SK-N-SH (cell line): Measurements from ENCODE around the gene ZNF511. TPM values are rescaled to one million over a fixed set of nuclear protein-coding genes. Genes with fewer than 3 reads are reported as not detected.

Experiments used
- CTCF ChIA-PET: fragments of 300-600, 350-600 bp; formaldehyde crosslinking; extraction: SDS; loops from one replicate; lab custom pipeline; 2021; lab: Yijun Ruan, JAX
- POLR2A ChIA-PET: fragments of 350-600 bp; sonication (Branson Sonifier 250); formaldehyde crosslinking; extraction: SDS; loops from one replicate; lab custom pipeline; 2020; ENCODE audit warnings: antibody characterized with exemption, inconsistent platforms; lab: Yijun Ruan, JAX
- DNase-seq: peaks from one replicate; pipeline ENCODE4 v3.0.0; 2012
- H2AFZ ChIP-seq: fragments of 200-600 bp; sonication (generic); 2 replicates; pipeline ENCODE4 v1.8.1; 2016; ENCODE audit warnings: antibody characterized with exemption, mild to moderate bottlenecking, low read depth
- H3F3A ChIP-seq: fragments of 200-600 bp; sonication (generic); replicated peaks from 2 replicates; pipeline ENCODE3; 2016; ENCODE audit warnings: antibody characterized with exemption, mild to moderate bottlenecking; ENCODE audit not compliant: insufficient read depth
- H3K27ac ChIP-seq, 2 experiments: fragments of 200-500 bp in 1 of 2; fragments of 200-600 bp in 1 of 2; sonication (Bioruptor generic) in 1 of 2; sonication (generic), shearing (Covaris generic) in 1 of 2; 2 replicates each; pipeline versions ENCODE4 v1.5.1 to v1.6.1; 2014 to 2016; ENCODE audit warnings: low read depth in 2 of 2, inconsistent platforms in 1 of 2, low read length in 1 of 2, mild to moderate bottlenecking in 1 of 2, mixed read lengths in 1 of 2
- H3K27me3 ChIP-seq: fragments of 200-600 bp; sonication (generic), shearing (Covaris generic); 2 replicates; pipeline ENCODE4 v1.6.1; 2016; ENCODE audit warnings: mixed run types; ENCODE audit not compliant: insufficient read depth
- H3K36me3 ChIP-seq, 2 experiments: fragments of 200-500 bp in 1 of 2; fragments of 200-600 bp in 1 of 2; sonication (Bioruptor generic) in 1 of 2; sonication (generic) in 1 of 2; replicated peaks in 1 of 2; 2 replicates each; pipeline versions ENCODE3 to v1.5.1; 2014 to 2016; ENCODE audit warnings: low read length in 1 of 2, mild to moderate bottlenecking in 1 of 2; ENCODE audit not compliant: insufficient read depth in 2 of 2, control insufficient read depth in 1 of 2
- H3K4me1 ChIP-seq, 2 experiments: fragments of 200-500 bp in 1 of 2; fragments of 200-600 bp in 1 of 2; sonication (Bioruptor generic) in 1 of 2; sonication (generic), shearing (Covaris generic) in 1 of 2; 2 replicates each; pipeline versions ENCODE4 v1.5.1 to v1.6.1; 2014 to 2016; ENCODE audit warnings: low read depth in 1 of 2, low read length in 1 of 2, mixed run types in 1 of 2; ENCODE audit not compliant: insufficient read depth in 2 of 2, control insufficient read depth in 1 of 2
- H3K4me2 ChIP-seq: fragments of 200-600 bp; sonication (generic), shearing (Covaris generic); 2 replicates; pipeline ENCODE4 v1.6.1; 2017; ENCODE audit warnings: mixed run types
- H3K4me3 ChIP-seq, 2 experiments: fragments of 200-500 bp in 1 of 2; fragments of 200-600 bp in 1 of 2; sonication (Bioruptor generic) in 1 of 2; sonication (generic), shearing (Covaris generic) in 1 of 2; 2 replicates each; pipeline versions ENCODE4 v1.5.1 to v1.8.1; 2014 to 2016; ENCODE audit warnings: low read depth in 2 of 2, inconsistent platforms in 1 of 2, low read length in 1 of 2, mild to moderate bottlenecking in 1 of 2, mixed read lengths in 1 of 2, moderate library complexity in 1 of 2
- H3K79me2 ChIP-seq: fragments of 200-600 bp; sonication (generic); 2 replicates; pipeline ENCODE4 v1.8.1; 2017; ENCODE audit warnings: mild to moderate bottlenecking; ENCODE audit not compliant: insufficient read depth
- H3K9ac ChIP-seq: fragments of 200-600 bp; sonication (generic); 2 replicates; pipeline ENCODE4 v1.6.1; 2017; ENCODE audit warnings: mixed run types
- H3K9me2 ChIP-seq: fragments of 200-600 bp; sonication (generic); 2 replicates; pipeline ENCODE4 v1.6.1; 2017; ENCODE audit warnings: mixed run types
- H3K9me3 ChIP-seq: fragments of 200-600 bp; sonication (generic); 2 replicates; pipeline ENCODE4 v1.6.1; 2017; ENCODE audit warnings: mixed run types, mild to moderate bottlenecking, moderate library complexity
- H4K20me1 ChIP-seq: fragments of 200-600 bp; sonication (generic); 2 replicates; pipeline ENCODE4 v1.6.1; 2017; ENCODE audit warnings: mild to moderate bottlenecking, mixed run types; ENCODE audit not compliant: insufficient read depth
- ELF1 ChIP-seq: IDR thresholded peaks from 2 replicates; pipeline ENCODE4 v1.4.0; 2012
- EZH2phosphoT487 ChIP-seq: fragments of 200-600 bp; sonication (generic); IDR thresholded peaks from 2 replicates; pipeline ENCODE4 v1.6.1; 2017; ENCODE audit warnings: low read depth, mixed run types, mild to moderate bottlenecking, antibody characterized with exemption, moderate library complexity, borderline replicate concordance
- GABPA ChIP-seq: IDR thresholded peaks from 2 replicates; pipeline ENCODE4 v1.4.0; 2012; ENCODE audit warnings: low read depth, mild to moderate bottlenecking
- GATA2 ChIP-seq: sonication (generic); formaldehyde crosslinking; IDR thresholded peaks from 2 replicates; pipeline ENCODE4 v1.5.0; 2020; ENCODE audit warnings: mild to moderate bottlenecking, missing genetic modification reagents
- JUND ChIP-seq: IDR thresholded peaks from 2 replicates; pipeline ENCODE4 v1.4.0; 2012
- MXI1 ChIP-seq: IDR thresholded peaks from 2 replicates; pipeline ENCODE4 v1.6.1; 2012; ENCODE audit warnings: mild to moderate bottlenecking, low read depth, low read length, improper control_type of control experiment
- NFIC ChIP-seq: IDR thresholded peaks from 2 replicates; pipeline ENCODE4 v1.4.0; 2012; ENCODE audit warnings: borderline replicate concordance
- NRF1 ChIP-seq: IDR thresholded peaks from 2 replicates; pipeline ENCODE4 v1.6.1; 2012; ENCODE audit warnings: low read depth, mild to moderate bottlenecking, low read length
- PBX3 ChIP-seq: IDR thresholded peaks from 2 replicates; pipeline ENCODE4; 2012
- POLR2AphosphoS5 ChIP-seq: IDR thresholded peaks from 2 replicates; pipeline ENCODE4 v1.6.1; 2012; ENCODE audit warnings: low read depth, low read length
- RAD21 ChIP-seq: IDR thresholded peaks from 2 replicates; pipeline ENCODE4 v1.6.1; 2012; ENCODE audit warnings: mild to moderate bottlenecking, low read length
- RFX5 ChIP-seq: IDR thresholded peaks from 2 replicates; pipeline ENCODE4 v1.6.1; 2012; ENCODE audit warnings: mild to moderate bottlenecking, improper control_type of control experiment, low read length
- RXRA ChIP-seq: IDR thresholded peaks from 2 replicates; pipeline ENCODE4 v1.4.0; 2012; ENCODE audit warnings: low read depth, mild to moderate bottlenecking, borderline replicate concordance
- SIN3A ChIP-seq: IDR thresholded peaks from 2 replicates; pipeline ENCODE4 v1.6.1; 2012; ENCODE audit warnings: low read depth, mild to moderate bottlenecking, low read length, moderate library complexity, borderline replicate concordance
- TEAD4 ChIP-seq: IDR thresholded peaks from 2 replicates; pipeline ENCODE4 v1.4.0; 2012; ENCODE audit warnings: mild to moderate bottlenecking, borderline replicate concordance; ENCODE audit not compliant: insufficient read depth
- YY1 ChIP-seq: IDR thresholded peaks from 2 replicates; pipeline ENCODE4 v1.4.0; 2012; ENCODE audit warnings: low read depth, mild to moderate bottlenecking
- WGBS: methylation state at CpG from one replicate; pipeline ENCODE4 v1.1.6; 2017; ENCODE audit warnings: low lambda C conversion rate; 5-methylcytosine and 5-hydroxymethylcytosine counted together
- polyA plus RNA-seq, 3 experiments: library from polyadenylated mRNA; depleted of rRNA; stranded (reverse); fragments of >200 nt; gene quantifications; 2 replicates each; pipeline ENCODE4 v1.2.3, GENCODE V29; 2012

ZNF511 gene
- polyA plus RNA-seq, 1 of the 3 experiments (the other 2 are of a cell fraction): 62.3 TPM

GRCh38 chr10:133355991-133356390 is 47.3 kb downstream of the ZNF511 start:
- no peak for DNase-seq
- 100% methylated on average over 1 of the region's 3 CpGs for WGBS
- peaks cover 0 to 36% of the 10 kb centered on the region in 2 experiments; a peak in 1 of 4 replicates for H3K4me1 ChIP-seq
- TF ChIP-seq NFIC (no peak), TEAD4 (no peak)
- no peak overlapping the region for H2AFZ ChIP-seq
- H4K20me1 ChIP-seq: no peaks in the 10 kb centered on the region
- H3K79me2 ChIP-seq: no peaks in the 10 kb centered on the region
- ChIA-PET CTCF (interaction anchor here (0.9 to 9.1 kb wide), 2 partner anchors 9 to 27 kb away, joined by 4 to 73 read pairs; partner anchors contain the start of gene PRAP1), POLR2A (no interaction called here)
- H3K36me3 ChIP-seq: peaks cover 0 to 3% of the 10 kb centered on the region in 2 experiments
- no peak overlapping the region for H3K9ac ChIP-seq
- H3K9me3 ChIP-seq: no peaks in the 10 kb centered on the region
- no peak overlapping the region for H3K27ac ChIP-seq
- H3K27me3 ChIP-seq: no peaks in the 10 kb centered on the region
- H3K9me2 ChIP-seq: no peaks in the 10 kb centered on the region
- no peak overlapping the region for H3K4me3 ChIP-seq
- no peak overlapping the region for H3K4me2 ChIP-seq
- no peaks in the 10 kb centered on the region for H3F3A ChIP-seq

DNA sequence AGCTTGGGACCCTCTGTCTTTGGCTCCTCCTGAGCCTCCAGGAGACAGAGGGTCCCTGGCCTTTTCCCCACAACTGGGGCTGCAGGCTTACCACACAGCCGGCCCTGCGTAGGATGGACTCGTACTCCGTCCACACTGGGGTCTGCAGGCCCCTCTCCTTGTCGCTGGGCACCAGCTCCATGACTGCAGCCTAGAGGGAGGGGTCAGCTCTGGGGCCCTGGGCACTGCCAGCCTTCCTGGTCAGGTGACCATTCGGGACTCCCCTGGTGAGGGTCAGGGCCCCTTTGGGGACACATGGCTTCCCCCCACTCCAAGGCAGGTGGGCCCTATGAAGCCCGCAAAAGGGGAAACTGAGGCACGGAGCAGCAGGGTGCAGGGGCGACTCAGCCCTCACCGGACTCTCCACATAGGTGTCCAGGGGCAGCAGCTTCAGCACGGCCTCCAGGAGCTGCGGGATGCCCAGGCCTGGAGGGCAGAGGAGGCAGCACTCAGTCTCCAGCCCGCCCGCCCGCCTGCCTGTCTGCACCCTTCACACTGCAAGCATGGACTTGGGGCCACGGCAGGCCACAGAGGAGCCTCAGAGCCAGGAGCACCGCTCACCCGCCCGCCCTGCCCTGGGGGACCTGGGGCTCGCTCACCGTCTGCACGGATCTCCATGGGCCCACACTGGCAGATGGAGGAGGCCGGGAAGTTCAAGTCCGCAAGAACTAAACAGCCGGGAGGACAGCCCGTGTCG is 48.0 kb downstream of the ZNF511 start:
- ChIA-PET POLR2A (interaction anchor here (1.0 kb wide), 1 partner anchor 34 kb away, joined by 3 read pairs; no protein-coding TSS in a partner anchor), CTCF (interaction anchor here (1.2 to 9.1 kb wide), 2 partner anchors 20 to 28 kb away, joined by 3 to 73 read pairs; partner anchors contain the start of gene CALY)
- Histone ChIP-seq H3K36me3 (peaks cover under 1 to 3% of the 10 kb centered on the region in 2 experiments), H3K9ac (peak overlapping the region; percentile 63), H2AFZ (peak overlapping the region; percentile 63; the same call in 1 of the 2 replicates), H3K4me1 (peaks cover 0 to 36% of the 10 kb centered on the region in 2 experiments; a peak in 1 of 4 replicates), H3K79me2 (no peaks in the 10 kb centered on the region), H3K9me2 (no peaks in the 10 kb centered on the region), H4K20me1 (no peaks in the 10 kb centered on the region), H3F3A (no peaks in the 10 kb centered on the region), H3K27me3 (no peaks in the 10 kb centered on the region), H3K4me3 (peak overlapping the region; percentile 58 to 59), H3K27ac (no peak overlapping the region; a peak in 1 of 4 replicates), H3K9me3 (no peaks in the 10 kb centered on the region), H3K4me2 (peak overlapping the region; percentile 76)
- 63% methylated on average over 14 of the region's 27 CpGs for WGBS
- TF ChIP-seq ELF1 (no peak), RAD21 (no peak), MXI1 (no peak), GABPA (no peak), RFX5 (no peak), POLR2AphosphoS5 (no peak)
- no peak for DNase-seq

- Histone ChIP-seq H3K9me2 (no peaks in the 10 kb centered on the region), H3K9me3 (no peaks in the 10 kb centered on the region), H3F3A (no peaks in the 10 kb centered on the region), H3K4me2 (peak within 1 kb of the TSS; percentile 76), H3K27me3 (no peaks in the 10 kb centered on the region), H3K4me3 (peak within 1 kb of the TSS; percentile 58 to 59), H3K79me2 (no peaks in the 10 kb centered on the region), H3K27ac (peak within 1 kb of the TSS in 1 of 2 experiments; percentile 43; a peak in 1 of 4 replicates), H4K20me1 (no peaks in the 10 kb centered on the region), H3K36me3 (peaks cover 6 to 11% of the 10 kb centered on the region in 2 experiments), H3K9ac (peak within 1 kb of the TSS; percentile 63), H2AFZ (peak within 1 kb of the TSS; percentile 63; the same call in 1 of the 2 replicates), H3K4me1 (peaks cover 0 to 36% of the 10 kb centered on the region in 2 experiments; a peak in 1 of 4 replicates)
- CTCF ChIA-PET: interaction anchor here (1.2 to 9.1 kb wide), 3 partner anchors 21 to 31 kb away, joined by 3 to 73 read pairs (median 4); partner anchors contain the start of gene CALY
- WGBS: 5% methylated on average over 4 of the region's 83 CpGs
- peak; percentile 99 for DNase-seq
- POLR2A ChIA-PET: interaction anchor here (0.8 to 1.0 kb wide), 2 partner anchors 10 to 33 kb away, joined by 3 read pairs; no protein-coding TSS in a partner anchor
- peak; percentile 15; the same call in 1 of the 2 replicates for TF ChIP-seq MXI1
- TF ChIP-seq JUND: no peak
- TF ChIP-seq PBX3: no peak
- TF ChIP-seq YY1: no peak
- TF ChIP-seq RAD21: no peak
- TF ChIP-seq EZH2phosphoT487: no peak
- 0 out of 2 replicates have a peak, but pooled peaks have one; percentile 5 for TF ChIP-seq SIN3A
- TF ChIP-seq ELF1: no peak
- no peak for TF ChIP-seq GATA2
- TF ChIP-seq NRF1: no peak
- TF ChIP-seq RXRA: no peak
Measured at GRCh38 chr10:133357285-133358161, 48.8 kb downstream of the ZNF511 start, which contains the start of gene FUOM. Gene FUOM, minus strand, starts transcription at chr10:133358019. Its CDS starts 12 bp downstream, at chr10:133358007.
